Measurements from ENCODE around the gene TMEM80.
"Not testable (repeated sequence)": the region's sequence is repeated elsewhere in the genome, so short reads cannot be mapped to it uniquely, and the experiment has no call there.

Gene TMEM80

DNA sequence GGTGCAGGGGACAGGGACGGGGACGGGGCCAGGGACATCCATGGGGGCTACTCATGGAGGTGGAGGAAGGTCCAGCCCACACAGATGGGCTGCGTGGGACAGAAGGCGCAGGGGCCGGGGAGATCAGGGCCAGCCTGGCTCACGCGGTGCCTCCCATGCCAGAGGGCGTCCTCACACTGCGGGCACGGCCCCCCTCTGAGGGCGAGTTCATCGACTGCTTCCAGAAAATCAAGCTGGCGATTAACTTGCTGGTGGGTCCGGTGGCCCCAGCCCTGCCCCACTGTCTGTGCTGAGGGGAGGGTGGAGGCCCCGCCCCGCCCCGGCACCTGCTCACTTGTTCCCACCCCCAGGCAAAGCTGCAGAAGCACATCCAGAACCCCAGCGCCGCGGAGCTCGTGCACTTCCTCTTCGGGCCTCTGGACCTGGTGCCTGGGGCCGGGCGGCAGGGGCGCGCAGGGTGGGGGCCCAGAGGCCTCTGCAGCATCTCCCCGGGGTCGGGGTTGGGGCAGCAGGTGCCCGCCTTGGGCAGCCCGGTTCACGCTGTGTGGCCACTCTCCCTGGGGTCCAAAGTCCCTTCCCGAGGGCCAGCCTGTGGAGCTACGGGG lies 26.2 kb downstream of the TMEM80 start:
- peak; percentile 49 for DNase-seq

DNA sequence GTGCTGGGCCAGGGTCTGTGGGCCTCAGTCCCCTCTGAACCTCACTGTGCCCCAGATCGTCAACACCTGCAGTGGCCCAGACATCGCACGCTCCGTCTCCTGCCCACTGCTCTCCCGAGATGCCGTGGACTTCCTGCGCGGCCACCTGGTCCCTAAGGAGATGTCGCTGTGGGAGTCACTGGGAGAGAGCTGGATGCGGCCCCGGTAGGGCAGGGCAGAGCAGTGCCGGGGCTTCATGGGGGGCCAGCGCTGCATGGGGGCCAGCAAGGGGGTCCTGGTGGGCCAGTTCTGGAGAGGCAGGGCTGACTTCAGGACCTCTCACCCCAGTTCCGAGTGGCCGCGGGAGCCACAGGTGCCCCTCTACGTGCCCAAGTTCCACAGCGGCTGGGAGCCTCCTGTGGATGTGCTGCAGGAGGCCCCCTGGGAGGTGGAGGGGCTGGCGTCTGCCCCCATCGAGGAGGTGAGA lies 26.8 kb downstream of the TMEM80 start:
- DNase-seq = no peak

DNA sequence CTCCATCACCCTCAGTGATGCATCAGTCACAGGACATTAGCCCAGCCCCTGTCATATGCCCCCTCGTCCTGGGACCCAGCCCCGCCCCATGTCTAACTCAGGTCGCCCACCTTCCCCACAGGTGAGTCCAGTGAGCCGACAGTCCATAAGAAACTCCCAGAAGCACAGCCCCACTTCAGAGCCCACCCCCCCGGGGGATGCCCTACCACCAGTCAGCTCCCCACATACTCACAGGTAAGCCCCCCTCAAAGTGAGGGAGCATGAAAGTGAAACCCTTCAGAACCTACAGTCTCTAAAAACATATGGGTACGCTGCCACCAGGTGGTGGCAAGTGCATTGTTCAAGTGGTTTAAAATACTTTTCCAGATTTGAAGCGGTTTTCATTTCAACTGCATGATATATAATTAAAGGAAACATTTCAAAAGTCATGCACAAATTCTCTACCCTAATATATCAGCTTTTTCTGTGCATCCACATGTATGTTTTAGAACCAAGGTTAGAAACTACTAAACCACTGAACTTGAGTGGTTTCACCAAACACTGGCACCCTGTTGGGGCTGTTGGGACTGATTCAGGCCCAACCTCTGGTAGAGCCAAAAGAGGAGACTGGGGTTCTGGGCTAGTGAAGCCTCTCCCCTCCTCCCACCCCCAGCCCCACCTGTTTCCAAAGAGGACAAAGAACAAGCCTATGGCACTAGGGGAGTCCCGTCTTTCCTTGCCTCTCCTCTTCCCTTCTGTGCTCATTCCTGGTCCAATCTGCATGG lies 27.7 kb downstream of the TMEM80 start:
- no peak for DNase-seq

DNA sequence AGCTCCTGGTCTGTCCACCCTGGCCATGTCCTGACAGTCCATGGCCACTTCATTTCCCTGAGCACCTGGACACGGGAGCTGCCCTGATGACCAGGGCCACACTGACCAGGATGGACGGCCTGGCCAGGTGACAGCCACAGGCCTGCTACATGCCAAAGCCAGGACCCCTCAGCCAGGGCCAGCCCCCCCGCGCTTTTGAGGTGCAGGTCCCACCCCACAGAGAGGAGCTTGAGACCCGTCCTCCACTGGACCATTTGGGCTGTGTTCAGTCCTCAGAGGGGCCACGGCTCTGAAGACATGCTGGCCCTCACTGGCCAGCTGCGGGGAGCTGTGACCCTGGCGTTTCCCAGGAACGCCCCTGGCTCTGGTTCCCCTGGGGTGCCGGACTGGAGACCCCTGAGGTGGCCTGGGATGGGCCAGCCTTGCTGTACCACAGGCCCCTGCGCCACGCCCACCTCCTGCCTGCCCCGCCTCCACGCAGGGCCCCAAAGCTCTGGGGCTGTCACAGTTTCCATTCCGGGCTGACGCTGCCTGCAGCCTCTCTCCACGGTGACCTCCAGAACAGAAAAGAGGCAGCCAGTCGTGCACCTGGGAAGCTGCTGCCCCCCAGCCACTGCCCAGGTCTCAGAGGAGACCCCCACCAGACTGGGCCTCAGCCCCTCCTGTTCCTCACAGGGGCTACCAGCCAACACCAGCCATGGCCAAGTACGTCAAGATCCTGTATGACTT lies 28.6 kb downstream of the TMEM80 start:
- no peak for DNase-seq

DNA sequence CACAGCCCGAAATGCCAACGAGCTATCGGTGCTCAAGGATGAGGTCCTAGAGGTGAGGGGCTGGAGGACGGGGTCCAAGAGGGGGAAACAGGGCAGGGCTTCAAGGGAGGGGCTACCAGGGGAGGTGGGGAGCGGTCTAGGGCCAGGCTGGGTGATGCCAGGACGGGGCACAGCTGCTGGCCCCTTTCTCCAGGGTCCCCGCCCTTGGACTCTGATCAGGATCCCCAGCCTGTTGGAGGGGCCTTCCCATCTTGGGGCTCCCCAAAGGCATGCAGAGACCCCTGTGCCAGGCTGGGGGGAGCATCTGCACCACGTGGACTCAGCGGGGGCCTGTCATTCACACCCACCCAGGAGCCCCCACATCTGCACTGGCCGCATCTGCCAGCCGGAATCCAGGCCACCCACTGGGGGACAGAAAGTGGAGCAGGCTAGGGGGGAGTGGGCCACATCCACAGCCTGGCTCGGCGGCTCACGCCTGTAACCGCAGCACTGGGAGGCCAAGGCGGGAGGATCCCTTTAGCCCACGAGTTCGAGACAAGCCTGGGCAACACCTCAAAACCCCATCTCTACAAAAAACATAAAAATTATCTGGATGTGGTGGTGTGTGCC lies 29.3 kb downstream of the TMEM80 start:
- DNase-seq = no peak

DNA sequence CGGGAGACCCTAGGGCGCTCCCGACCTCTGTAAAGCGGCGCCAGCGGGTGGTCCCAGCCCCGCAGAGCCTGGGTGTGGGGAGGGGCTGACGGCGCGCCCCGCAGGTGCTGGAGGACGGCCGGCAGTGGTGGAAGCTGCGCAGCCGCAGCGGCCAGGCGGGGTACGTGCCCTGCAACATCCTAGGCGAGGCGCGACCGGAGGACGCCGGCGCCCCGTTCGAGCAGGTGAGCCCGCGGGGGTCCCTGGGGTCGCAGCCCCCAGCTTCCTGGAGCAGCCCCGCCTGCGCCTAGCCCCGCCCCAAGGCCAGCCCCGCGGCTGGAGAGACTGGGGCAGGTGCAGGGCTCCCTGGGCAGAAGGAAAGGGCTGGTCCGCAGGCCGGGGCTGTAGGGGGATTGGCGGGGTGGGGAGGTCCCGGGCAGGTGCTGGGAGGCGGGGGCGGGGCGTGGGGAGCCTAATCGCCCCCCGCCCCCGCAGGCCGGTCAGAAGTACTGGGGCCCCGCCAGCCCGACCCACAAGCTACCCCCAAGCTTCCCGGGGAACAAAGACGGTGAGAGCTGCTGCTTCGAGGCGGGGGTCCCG lies 30.1 kb downstream of the TMEM80 start:
- no peak for DNase-seq

DNA sequence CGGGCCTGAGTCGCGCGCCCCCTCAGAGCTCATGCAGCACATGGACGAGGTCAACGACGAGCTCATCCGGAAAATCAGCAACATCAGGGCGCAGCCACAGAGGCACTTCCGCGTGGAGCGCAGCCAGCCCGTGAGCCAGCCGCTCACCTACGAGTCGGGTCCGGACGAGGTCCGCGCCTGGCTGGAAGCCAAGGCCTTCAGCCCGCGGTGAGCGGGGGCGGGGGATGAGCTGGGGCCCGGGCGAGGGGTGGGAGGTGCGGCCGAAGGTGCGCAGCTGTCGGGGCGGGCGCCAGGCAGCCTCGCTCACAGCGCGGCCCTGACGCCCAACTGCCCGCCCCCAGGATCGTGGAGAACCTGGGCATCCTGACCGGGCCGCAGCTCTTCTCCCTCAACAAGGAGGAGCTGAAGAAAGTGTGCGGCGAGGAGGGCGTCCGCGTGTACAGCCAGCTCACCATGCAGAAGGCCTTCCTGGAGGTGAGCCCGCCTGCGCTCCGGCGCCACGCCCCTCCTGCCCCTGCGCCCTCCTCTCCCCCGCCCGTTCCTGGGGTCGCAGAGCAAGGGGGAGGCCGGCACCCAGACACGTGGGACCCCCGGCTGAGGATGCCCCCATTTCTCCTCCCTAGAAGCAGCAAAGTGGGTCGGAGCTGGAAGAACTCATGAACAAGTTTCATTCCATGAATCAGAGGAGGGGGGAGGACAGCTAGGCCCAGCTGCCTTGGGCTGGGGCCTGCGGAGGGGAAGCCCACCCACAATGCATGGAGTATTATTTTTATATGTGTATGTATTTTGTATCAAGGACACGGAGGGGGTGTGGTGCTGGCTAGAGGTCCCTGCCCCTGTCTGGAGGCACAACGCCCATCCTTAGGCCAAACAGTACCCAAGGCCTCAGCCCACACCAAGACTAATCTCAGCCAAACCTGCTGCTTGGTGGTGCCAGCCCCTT lies 30.9 kb downstream of the TMEM80 start:
- DNase-seq = peak; percentile 39

DNA sequence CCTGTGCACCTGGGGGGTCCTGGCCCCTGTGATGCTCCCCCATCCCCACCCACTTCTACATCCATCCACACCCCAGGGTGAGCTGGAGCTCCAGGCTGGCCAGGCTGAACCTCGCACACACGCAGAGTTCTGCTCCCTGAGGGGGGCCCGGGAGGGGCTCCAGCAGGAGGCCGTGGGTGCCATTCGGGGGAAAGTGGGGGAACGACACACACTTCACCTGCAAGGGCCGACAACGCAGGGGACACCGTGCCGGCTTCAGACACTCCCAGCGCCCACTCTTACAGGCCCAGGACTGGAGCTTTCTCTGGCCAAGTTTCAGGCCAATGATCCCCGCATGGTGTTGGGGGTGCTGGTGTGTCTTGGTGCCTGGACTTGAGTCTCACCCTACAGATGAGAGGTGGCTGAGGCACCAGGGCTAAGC lies 31.7 kb downstream of the TMEM80 start:
- no peak for DNase-seq

DNA sequence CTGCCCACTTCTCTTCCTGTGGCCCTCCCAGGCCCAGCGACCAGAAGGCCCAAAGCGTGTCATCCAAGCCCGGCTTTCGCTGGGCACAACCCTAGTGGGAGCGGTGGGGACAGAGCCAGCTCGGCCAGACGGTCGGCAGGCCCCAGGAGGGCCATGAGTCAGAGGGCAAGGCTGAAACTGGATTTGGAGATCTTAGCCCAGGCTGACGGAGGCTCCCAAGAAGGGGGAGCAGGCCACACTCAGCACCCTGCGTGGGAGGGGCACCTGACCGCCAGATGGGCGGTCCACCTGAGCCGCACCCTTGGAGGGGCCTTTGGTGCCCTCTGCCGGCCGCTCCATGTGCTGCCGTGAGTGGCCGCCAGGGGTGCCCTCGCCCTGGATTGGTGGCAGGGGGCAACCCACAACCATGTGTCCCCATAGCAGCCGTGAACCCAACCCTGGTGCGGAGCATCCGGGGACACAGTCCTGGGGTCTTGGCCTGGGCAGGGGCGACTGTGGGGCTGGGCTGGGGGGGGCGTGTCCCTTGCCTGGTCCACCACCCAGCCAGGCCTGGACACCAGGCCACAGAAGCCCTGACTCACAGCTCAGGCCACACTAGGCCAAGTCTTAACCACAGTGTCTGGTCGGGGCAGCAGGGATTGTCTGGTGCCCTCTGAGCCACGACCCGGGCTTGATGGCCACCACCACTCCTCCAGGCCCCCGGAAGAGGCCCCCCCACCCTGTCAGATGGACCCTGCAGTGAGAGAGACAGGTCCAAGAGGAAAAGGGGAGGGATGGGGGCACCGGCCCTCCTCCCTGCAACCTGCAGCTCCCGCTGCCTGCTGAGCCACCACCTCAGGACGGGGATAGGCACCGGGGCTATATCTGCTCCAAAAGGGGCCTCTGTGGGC lies 32.5 kb downstream of the TMEM80 start:
- peak; percentile 77 for DNase-seq

DNA sequence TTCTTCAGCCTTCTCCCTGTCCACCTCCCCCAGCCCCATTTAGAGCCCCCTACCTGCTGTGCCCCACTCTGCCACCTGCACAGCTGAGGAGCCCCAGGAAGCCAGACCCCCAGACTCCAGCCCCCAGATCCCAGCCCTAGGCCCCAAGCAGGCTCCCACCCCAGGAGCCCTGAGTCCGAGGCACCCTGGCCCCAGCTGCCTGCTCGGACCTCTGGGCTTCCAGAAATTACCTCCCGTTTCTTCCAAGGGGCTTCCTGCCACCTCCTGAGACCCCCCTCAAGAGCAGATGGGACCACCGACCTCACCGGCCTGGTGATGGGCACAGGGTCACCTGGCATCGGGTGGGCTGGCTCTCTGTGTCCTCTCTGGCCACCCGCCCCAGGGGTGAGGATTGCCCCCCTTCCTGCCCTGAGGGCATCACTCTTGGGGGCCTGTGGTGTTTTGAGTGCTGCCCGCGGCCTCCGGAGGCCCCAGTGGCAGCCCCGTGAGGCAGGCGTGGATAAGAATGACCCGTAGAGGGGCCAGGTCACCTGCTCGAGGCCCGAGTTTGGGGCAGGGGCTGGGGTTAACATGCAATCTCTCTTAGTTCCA lies 33.4 kb downstream of the TMEM80 start:
- no peak for DNase-seq

DNA sequence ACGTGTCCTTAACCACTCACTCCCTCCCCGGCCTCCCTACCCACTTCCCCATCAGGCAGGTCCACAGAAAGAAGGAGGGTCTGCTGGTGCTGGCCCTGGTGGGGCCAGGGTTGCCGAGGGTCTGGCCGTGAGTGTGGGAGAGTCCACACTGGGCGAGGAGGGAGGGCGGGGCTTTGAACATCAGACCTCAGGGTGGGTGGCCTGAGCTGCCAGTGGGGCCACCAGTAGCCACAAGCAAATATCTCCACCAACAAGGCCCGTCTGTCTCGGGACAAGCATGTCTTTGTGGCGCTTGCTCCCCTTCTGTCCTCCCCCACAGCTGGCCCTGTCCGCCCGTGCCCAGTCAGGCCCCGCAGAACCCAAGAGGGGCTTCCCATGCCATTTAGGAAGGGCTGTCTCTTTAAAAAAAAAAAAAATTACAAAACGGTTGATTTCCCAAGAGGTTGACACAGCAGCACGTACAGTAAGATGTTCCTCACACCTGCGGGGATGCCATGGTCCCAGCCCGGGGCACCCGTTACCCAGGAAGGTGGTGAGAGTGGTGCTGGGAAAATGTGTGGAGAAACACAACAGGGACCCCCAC lies 34.0 kb downstream of the TMEM80 start:
- no peak for DNase-seq

DNA sequence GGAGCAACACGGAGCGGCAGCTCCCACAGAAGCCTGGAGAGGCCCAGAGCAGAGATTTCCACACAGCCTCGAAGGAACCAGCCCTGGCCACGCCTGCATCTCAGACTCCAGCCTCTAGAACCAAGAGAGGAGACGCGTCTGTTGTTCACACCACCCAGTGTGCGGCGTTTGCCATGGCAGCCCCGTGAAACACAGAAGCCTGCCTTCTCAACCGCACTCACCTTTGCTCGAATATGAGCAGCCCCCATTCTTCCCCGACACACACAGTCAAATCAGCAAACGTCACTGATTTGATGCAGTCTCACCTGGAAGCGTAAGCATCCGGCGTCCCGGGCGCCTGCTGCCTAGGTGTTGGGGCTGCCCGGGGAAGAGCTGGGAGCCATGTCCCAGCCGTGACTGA lies 37.5 kb downstream of the TMEM80 start:
- no peak for DNase-seq

DNA sequence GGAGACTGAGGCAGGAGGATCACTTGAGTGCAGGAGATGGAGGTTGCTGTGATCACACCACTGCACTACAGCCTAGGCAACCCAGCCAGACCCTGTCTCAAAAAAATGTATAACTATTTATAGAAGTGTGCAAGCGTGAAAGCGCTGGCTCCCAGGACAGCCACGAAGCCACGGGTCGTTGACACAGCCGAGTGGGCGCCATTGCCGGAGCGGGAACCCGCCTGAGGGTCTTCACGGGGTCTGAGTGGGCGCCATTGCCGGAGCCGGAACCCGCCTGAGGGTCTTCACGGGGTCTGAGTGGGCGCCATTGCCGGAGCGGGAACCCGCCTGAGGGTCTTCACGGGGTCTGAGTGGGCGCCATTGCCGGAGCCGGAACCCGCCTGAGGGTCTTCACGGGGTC lies 38.9 kb downstream of the TMEM80 start:
- DNase-seq = not testable (repeated sequence)

DNA sequence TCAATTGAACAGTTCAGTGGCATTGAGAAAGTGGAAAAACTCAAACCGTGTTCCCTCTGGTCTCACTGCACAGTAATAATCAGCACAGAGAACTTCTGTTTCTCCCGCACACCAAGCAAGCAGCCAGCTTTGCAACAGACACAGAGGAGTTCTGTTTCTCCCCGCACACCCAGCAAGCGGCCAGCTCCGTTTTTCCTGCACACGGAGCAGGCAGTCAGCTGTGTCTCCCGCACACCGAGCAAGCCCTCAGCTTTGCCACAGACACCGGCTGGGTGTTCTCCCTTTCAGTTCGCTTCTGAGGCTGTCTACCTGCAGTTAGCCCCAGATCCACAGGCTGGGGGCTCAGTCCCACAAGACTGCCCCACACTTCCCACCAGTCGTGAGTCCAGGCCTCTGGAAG lies 41.8 kb downstream of the TMEM80 start:
- no peak for DNase-seq

DNA sequence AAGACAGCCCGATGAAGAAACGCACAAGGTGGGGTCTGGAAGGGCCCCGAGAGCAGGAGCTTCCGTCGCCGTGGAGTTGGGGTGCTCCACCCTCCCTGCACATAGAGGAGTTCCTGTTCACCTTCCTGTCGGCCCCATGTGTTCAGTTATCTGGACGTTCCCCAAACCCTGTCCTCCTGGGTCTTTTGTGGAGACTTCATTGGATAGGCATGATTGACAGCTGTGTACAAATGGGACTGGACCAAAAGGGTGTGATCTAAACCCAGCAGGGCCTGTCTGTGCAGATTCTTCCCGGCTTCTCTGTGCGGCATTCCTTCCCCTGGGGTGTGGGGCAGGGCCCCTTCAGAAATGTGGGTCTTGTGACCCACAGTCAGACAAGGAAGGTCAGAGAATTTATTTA lies 42.3 kb downstream of the TMEM80 start:
- DNase-seq = not testable (repeated sequence)

DNA sequence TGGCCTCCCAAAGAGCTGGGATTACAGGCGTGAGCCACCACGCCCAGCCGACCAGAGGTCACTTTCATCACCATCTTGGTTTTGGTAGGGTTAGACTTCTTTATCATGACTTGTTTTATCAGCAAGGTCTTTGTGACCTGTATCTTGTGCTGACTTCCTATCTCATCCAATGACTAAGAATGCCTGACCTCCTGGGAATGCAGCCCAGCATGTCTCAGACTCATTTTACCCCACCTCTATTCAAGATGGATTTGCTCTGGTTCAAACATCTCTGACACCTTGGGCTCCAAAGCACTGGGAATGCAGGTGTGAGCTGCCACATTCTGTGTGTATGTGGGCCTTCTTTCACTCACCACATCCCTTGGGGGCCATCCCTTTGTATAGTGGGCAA lies 46.5 kb downstream of the TMEM80 start:
- no peak for DNase-seq

DNA sequence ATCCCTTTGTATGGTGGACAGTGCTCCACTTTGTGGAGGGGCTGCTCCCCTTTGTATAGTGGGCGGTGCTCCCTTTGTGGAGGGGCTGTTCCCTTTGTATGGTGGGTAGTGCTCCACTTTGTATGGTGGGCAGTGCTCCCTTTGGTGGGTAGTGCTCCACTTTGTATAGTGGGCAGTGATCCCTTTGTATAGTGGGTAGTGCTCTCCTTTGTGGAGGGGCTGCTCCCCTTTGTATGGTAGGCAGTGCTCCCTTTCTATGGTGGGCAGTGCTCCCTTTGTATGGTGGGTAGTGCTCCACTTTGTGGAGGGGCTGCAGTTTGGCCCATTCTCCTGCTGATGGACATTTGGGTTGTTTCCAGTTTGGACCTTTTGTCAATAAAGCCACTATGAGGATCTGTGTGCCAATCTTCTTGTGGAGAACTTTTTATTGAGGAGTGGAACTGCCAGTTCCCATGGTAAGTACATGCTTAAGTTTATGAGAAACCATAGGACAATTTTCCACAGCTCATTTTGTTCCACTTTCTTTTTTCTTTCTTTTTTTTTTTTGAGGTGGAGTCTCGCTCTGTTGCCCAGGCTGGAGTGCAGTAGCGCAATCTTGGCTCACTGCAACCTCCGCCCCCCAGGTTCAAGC lies 47.1 kb downstream of the TMEM80 start:
- DNase-seq = no peak

DNA sequence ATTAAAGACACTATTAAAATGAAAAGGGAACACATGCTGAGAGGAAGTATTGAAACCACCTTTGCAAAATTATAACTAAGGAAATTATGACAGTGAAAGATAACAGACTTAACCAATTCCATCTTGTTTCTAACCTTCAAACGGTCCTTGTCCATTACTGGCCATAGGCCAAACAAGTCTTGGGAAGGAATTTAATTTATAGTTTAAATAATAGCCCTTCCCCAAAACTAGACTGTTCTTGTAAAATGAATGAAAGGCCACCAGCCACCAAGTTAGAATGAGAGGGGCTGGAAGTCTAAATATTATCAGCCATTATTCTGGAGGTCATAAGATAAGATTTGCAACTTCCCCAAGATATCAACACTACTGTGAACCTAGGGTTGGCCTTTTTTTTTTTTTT lies 49.8 kb downstream of the TMEM80 start:
- no peak for DNase-seq
